HuH-7 (cell line): ENCODE data around the gene ZEB2.

Experiments used
- DNase-seq: peaks from one replicate; pipeline ENCODE4 v3.0.0; 2011; ENCODE audit warnings: low spot score

ZEB2 gene

GRCh38 chr2:144512891-144513351 lies 7.0 kb downstream of the ZEB2 start:
- no peak for DNase-seq

- no peak for DNase-seq
Measured at GRCh38 chr2:144512470-144512869, 7.4 kb downstream of the ZEB2 start.

- no peak for DNase-seq
Measured at GRCh38 chr2:144511937-144512336, 8.0 kb downstream of the ZEB2 start.

DNA sequence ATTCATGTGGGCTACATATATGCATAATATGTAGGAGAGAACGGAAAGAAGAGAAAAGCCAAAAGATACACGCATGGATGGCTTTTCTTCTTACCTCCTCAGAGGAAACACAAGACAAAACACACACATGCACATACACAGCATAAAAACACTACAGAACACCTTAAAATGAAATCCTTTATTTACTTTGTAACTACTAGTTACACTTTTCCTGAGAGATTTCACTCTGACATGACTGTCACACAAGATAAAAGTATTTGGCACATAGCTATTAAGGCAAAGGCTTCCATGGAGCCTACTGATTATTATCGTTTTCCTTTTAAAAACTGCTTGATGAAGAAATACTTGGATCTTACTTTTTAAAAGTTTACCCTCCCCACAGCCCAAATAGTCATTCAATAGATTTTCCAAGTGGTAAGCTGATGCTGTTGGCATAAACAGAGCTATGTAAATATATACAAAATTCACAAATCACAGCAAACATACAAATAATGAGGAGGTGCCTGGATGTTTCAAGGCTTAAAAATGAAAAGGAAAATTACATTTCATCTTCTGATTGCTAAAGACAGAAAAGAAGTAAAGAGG lies 8.6 kb downstream of the ZEB2 start:
- DNase-seq = no peak

DNA sequence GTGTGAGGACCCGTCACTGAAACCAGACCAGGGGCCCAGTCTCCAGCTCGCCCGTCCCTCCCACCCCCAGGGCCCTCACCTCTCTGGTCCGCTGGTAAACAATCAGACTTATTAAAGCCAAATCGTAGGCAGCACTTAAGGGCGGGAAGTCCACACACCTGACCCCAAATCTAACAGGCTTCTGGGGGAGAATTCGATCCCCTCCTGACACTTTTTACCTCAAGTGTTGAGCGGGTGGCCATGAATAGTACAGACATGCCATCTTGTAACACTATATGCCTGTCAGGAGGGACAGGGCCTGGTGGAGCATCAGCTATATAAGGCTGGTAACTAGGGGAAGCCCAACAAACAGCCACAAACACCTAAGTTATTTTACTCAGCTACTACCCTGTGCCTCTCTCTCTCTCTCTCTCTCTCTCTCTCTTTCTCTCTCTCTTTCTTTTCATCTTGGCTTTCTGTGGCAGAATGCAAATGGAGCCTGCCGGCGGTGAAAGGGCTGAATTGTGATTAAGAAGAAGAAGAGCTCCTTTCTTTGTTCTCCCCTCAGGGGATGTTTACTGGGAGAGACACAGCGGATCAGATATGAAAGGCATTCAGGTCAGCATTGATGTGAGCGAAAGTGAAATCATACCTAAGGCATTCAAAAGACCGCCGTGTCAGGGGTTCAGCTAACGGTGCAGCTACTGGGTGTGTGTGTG lies 9.5 kb downstream of the ZEB2 start:
- no peak for DNase-seq

DNA sequence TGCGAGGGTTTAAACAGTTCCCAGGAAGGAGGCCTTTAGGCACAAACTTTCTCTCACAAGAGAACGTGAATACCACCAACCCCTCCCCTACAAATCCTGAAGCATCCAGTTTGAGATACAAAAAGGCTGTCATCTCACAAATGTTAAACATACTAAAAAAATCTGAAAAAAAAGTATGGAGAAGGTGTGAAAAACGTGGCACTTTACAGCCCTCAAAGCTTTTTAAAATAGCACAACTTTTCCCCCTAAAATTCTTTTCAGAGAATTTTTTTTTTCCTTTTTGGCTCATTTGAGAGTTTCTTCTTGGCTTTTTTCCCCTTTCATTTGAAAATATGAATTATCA lies 10.1 kb downstream of the ZEB2 start:
- no peak for DNase-seq

DNA sequence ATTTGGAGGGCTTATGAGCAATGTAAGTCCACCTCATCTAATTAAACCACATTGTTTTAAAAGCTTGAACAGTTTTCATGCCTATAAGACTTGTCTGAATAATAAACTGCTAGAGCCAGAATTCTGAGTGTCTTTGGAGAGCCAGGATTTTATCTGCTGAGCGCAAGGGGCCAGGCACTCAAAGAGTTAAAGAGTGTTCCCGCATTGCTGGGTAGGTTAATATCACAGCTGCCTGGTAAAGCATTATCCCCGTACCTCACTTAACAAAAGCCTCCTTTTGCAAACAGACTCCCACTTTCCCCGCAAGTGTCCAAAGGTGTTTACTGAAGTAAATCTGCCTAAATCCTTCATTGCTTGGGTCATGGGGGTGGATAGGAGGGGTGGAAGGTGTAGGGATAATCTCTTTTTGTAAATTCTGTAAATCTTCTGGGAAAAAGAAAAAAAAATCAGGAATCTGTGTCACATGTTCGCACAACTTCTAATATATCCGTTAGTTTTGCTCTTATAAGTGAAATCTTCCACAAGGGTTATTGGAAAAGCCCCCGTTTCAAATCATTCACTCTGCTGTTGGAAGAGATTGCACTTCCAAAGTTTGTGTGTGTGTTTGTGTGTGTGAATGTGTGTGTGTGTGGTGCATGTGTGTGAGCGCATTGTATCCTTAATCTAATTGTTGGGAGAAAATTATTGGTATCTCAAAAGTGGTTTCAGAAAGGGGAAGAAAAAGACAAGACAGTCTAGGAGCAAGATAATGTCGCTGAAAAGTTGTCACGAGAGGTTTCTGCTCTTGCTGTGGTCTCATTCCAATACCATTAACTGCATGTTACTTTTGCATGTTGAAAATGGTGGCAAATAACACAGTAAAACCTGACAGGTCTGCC lies 10.7 kb downstream of the ZEB2 start:
- no peak for DNase-seq

DNA sequence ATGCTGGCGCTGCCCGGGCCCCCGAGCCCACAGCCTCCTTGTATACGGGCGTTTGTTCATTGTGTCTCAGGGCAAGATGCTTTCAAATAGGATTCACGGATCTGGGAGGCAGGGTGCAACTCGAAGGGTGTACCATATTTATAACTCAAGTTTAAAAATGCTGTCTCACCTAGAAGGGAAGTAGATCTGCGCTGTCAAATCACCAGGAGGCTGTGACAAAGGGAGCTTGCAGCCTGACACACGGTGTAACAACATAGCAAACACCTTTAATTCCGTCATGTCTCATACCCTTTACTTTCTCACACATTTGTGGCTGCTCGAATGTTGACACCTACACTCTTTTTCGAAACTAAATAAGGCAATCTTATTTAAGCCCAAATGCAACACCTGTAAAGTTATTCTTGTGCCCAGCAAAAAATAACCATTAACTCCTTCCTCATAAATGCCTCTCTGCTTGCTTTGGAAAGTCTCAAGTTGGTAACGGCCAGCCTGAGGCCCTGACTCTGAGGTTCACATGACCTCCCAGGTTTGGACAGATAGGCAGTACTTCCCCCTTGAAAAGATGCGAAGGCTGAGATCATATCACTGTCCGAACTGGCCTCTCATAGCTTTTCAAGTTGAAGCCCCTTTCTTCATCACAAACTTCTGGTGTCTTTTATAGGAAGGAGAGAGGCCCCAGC lies 11.6 kb downstream of the ZEB2 start:
- DNase-seq = no peak

DNA sequence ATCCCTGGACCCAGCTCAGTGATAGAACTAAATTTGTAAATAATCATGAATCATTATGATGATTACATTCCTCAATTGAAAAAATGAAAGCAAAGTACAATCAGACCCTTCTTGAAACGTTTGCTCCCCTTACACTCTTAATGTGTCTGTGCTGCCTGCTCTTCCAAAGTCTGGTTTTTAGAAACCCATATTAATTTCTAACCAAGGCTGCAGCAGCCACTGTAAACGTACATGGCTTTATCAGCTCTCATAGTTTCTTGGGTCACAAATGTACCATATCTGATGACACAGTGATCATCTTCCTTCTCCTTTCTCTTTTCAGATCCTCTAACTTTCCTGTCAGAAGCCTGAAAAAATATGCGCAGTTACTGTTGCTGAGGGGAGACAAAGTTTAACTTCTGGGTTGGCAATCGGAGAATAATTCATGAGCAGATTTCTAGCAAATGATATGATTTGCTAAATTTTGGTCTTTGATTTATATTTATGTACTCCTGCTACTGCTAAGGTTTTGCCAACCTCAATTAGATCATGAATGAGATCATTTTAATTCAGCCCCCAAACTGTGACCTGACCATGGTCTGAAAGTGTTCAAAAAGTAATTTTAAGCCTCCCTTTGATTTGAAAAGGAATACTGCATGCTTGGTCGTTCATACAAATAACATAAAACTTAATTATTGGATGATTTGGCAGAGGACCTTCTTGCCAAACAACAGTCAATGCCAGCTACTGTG lies 12.3 kb downstream of the ZEB2 start:
- no peak for DNase-seq

GRCh38 chr2:144505245-144505831 lies 14.6 kb downstream of the ZEB2 start:
- no peak for DNase-seq

DNA sequence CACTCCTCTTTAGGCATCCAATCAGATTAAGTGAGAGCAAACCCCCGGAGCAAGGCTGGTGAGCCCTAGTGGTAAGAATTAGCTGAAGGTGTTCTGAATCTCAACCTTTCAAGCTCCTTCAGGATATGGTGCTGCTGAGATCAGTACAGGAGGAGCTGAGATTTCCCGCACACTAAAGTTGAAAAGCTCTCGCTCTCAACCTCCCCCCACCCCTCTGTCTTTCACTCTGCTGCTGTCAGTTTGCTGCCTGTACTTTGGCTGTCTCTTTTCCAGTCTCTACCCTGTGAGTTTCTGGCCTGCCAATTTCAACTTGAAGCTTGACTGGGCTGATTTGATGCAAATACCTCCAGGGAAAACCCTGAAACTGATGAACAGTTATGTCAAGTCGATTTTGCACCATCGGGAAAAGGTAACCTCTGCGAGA lies 15.7 kb downstream of the ZEB2 start:
- DNase-seq = no peak

- no peak for DNase-seq
Measured at GRCh38 chr2:144503242-144503641, 16.7 kb downstream of the ZEB2 start.

- no peak for DNase-seq
Measured at GRCh38 chr2:144502369-144502768, 17.6 kb downstream of the ZEB2 start.

GRCh38 chr2:144501627-144502026 lies 18.3 kb downstream of the ZEB2 start:
- DNase-seq = no peak

DNA sequence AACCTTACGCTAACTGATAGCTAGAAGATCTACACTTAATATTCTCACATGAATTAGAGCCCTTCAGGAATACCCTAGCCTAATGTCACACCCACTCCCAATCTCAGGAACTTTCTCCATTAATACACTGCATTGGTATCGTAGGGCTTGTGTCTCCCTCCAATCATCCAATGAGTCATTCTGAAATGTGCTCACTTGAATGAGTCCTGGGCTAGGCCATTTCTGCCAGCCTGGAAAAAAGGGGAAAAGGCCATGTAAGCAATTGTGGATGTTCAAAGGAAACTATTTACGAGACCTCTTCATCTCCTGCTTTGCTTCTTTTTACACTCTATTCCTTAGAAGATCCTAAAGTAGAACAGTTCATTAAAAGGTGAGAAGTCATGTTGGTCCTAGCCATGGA lies 18.8 kb downstream of the ZEB2 start:
- DNase-seq = no peak

- DNase-seq = no peak
Measured at GRCh38 chr2:144500563-144500962, 19.4 kb downstream of the ZEB2 start.

DNA sequence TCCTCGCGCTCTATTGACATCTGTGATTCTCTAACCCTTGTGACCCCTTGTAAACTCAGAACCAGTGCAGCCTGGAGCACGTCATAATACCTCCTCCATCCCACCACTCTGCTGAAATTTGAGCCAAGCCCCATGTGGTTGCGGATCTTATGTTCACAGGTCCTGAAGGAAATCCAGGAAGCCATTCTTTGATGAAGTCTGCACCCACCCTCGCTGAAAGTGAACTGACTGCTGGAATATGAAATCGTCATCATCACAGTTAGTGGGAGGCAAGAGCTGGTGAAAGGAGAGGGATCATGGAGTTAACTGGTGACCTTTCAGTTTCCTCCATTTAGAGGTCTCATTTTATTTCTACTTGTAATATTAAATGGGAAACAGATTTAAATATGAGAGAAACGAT lies 21.6 kb downstream of the ZEB2 start:
- no peak for DNase-seq

GRCh38 chr2:144496977-144497598 lies 22.8 kb downstream of the ZEB2 start:
- no peak for DNase-seq

DNA sequence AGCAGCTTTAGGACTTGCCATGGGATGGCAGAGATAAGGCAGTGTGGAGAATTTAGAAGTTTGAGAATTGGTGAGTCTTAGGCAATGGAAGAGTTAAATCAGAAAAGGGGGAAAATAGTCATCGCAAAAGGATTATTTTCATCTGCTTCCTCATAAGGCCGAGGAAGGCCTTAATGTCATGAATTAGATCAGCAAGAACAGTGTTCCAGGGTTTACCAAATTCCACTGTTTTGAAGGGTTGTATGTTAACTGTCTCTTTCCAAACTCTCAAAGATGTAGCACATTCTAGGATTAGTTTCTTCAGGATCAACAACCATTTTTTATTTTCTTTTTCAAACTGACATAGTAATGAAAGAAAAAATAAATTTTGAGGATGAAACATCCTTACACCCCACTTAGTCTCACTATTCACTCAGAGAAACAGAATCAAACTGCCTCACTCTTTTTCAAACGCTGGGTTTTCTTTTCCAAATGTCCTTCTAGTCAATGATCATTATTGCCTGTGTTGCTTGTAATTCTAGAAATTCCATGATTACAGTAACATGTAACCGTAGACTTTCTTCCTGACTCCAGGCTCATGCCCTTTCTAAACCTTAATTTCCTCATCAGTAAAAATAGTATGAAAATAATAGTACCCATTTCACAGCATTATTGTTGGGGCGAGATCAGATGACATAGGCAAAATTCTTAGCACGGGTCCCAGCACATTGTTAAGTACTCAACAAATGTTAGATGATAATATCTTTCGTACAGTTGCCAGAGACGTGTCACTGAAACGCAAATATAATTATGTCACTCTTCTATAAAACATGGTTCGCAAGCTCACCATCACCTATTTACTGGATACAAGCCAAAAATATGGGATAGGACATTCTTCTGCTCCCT lies 23.6 kb downstream of the ZEB2 start:
- DNase-seq = no peak
